Epithelial cell of esophagus (primary cell): ENCODE results near the gene GLS.

Source experiments
- DNase-seq: peaks from one replicate; pipeline ENCODE4 v3.0.0; 2010; ENCODE audit warnings: low read depth
- H3K4me3 ChIP-seq: 2 replicates; pipeline ENCODE4 v1.5.1; 2011; ENCODE audit warnings: mild to moderate bottlenecking, low read length, control low read depth
- CTCF ChIP-seq: IDR thresholded peaks from 2 replicates; pipeline ENCODE4 v1.5.1; 2011; ENCODE audit warnings: low read depth, mild to moderate bottlenecking, low read length, control low read depth, inconsistent platforms; ENCODE audit not compliant: insufficient read depth; ENCODE audit errors: missing control alignments

The GLS gene

GRCh38 chr2:191006297-191006696, 125.7 kb downstream of the GLS start:
- DNase-seq, result no peak
- no peak overlapping the region for H3K4me3 ChIP-seq
- TF ChIP-seq CTCF, result no peak

- no peak for DNase-seq
- TF ChIP-seq CTCF, result no peak
- H3K4me3 ChIP-seq, result no peak overlapping the region
Measured at GRCh38 chr2:191006997-191007783, 126.6 kb downstream of the GLS start.

- no peak overlapping the region for H3K4me3 ChIP-seq
- no peak for TF ChIP-seq CTCF
- no peak for DNase-seq
Measured at GRCh38 chr2:191008286-191008685, 127.7 kb downstream of the GLS start.

GRCh38 chr2:191009541-191010374, 129.1 kb downstream of the GLS start:
- no peak for TF ChIP-seq CTCF
- peak; percentile 26 for DNase-seq
- no peak overlapping the region for H3K4me3 ChIP-seq

GRCh38 chr2:191010887-191011885, 130.6 kb downstream of the GLS start:
- no peak for TF ChIP-seq CTCF
- DNase-seq, result no peak
- no peak overlapping the region for H3K4me3 ChIP-seq

GRCh38 chr2:191012346-191012745, 131.7 kb downstream of the GLS start:
- peak; percentile 22 for DNase-seq
- TF ChIP-seq CTCF, result no peak
- no peak overlapping the region for H3K4me3 ChIP-seq
